SU-DHL-6 (cell line): ENCODE results near the gene NRG3.

ENCODE experiments used
- EZH2phosphoT487 ChIP-seq: fragments of 200-600 bp; sonication (generic), shearing (Covaris generic); conservative IDR thresholded peaks from 2 replicates; pipeline ENCODE4 v1.6.1; 2018; ENCODE audit warnings: mild to moderate bottlenecking, antibody characterized with exemption, low read length, moderate library complexity, mixed read lengths
- TF ChIP-seq, protein P1 (sequence below): fragments of 200-600 bp; sonication (generic); IDR thresholded peaks from one replicate; pipeline ENCODE4 v1.5.1; 2017; ENCODE audit warnings: antibody characterized with exemption, mild to moderate bottlenecking, low read length, moderate library complexity; ENCODE audit not compliant: insufficient read depth, poor library complexity, severe bottlenecking

DNA sequence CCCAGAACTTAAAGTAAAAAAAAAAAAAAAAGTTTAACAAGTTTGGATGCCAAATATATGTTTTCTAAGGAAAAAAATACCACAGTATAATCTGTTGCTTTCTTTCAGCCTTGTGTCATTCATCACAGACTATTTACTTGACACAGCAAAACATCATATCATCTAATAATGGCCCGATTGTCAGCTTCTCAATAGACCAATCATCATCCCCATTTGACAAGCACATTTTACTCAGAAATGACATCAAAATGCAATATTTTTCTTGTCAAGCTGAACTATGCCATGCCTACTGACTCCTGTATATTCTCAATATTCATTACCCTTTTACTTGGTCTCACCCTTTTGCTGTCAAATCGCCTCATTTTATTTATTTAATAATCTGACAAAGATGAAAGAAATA lies 249.7 kb downstream of the NRG3 start:
- TF ChIP-seq, protein P1, sequence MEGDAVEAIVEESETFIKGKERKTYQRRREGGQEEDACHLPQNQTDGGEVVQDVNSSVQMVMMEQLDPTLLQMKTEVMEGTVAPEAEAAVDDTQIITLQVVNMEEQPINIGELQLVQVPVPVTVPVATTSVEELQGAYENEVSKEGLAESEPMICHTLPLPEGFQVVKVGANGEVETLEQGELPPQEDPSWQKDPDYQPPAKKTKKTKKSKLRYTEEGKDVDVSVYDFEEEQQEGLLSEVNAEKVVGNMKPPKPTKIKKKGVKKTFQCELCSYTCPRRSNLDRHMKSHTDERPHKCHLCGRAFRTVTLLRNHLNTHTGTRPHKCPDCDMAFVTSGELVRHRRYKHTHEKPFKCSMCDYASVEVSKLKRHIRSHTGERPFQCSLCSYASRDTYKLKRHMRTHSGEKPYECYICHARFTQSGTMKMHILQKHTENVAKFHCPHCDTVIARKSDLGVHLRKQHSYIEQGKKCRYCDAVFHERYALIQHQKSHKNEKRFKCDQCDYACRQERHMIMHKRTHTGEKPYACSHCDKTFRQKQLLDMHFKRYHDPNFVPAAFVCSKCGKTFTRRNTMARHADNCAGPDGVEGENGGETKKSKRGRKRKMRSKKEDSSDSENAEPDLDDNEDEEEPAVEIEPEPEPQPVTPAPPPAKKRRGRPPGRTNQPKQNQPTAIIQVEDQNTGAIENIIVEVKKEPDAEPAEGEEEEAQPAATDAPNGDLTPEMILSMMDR: no peak
- TF ChIP-seq EZH2phosphoT487: no peak
